Measurements from ENCODE around the gene TLR8.
A peak's percentile ranks its signal among the peaks of the same experiment; 100 is the strongest.

TLR8 gene

GRCh38 chrX:12946406-12946805 is 40.0 kb downstream of the TLR8 start:
- Histone ChIP-seq H3K23ac (ENCODE audit: low read length) (no peak overlapping the region), H2AFZ (ENCODE audit: insufficient read depth, low read length, poor library complexity) (no peak overlapping the region), H2BK120ac (ENCODE audit: insufficient read depth, low read length, poor library complexity) (peak overlapping the region; percentile 68), H3K18ac (ENCODE audit: low read length) (no peak overlapping the region), H3K79me2 (ENCODE audit: control insufficient read depth, insufficient read depth, low read length, poor library complexity) (no peaks in the 10 kb centered on the region), H2BK12ac (ENCODE audit: low read length) (peak overlapping the region; percentile 97), H3K9ac (ENCODE audit: low read length) (no peak overlapping the region), H3K14ac (ENCODE audit: low read length) (peak overlapping the region; percentile 29), H3K27me3 (ENCODE audit: insufficient read depth, low read length) (no peaks in the 10 kb centered on the region), H2BK5ac (ENCODE audit: low read depth, low read length, poor library complexity) (peak overlapping the region; percentile 14), H3K79me1 (ENCODE audit: low read length) (peaks cover 16% of the 10 kb centered on the region), H3K36me3 (ENCODE audit: control insufficient read depth in 1 of 2, insufficient read depth in 2 of 2, low read length in 2 of 2) (no peaks in the 10 kb centered on the region), H3K4me2 (ENCODE audit: low read length) (no peak overlapping the region), H3K4me1 (ENCODE audit: control insufficient read depth in 1 of 2, insufficient read depth in 2 of 2, low read length in 2 of 2) (peaks cover 14 to 33% of the 10 kb centered on the region in 2 experiments), H3K4ac (ENCODE audit: low read depth, low read length) (no peak overlapping the region), H4K8ac (ENCODE audit: low read depth, low read length) (peak overlapping the region; percentile 60), H3K9me3 (ENCODE audit: insufficient read depth, low read depth, low read length) (no peaks in the 10 kb centered on the region), H3K27ac (ENCODE audit: low read depth, low read length) (peak overlapping the region; percentile 95), H2AK5ac (ENCODE audit: low read length) (peak overlapping the region; percentile 86), H4K91ac (ENCODE audit: low read depth, low read length) (peak overlapping the region; percentile 92), H4K12ac (ENCODE audit: low read depth, low read length) (no peak overlapping the region), H3K4me3 (ENCODE audit: low read depth, low read length) (no peak overlapping the region)
- DNase-seq: no peak
- no CpG with 5 or more reads among the region's 4 CpGs for WGBS (ENCODE audit: extremely low coverage, insufficient coverage, insufficient read length)

GRCh38 chrX:12946838-12947544 is 40.6 kb downstream of the TLR8 start:
- H2BK5ac ChIP-seq (ENCODE audit: low read depth, low read length, poor library complexity): peak overlapping the region; percentile 69
- peak overlapping the region; percentile 36 for H2BK12ac ChIP-seq (ENCODE audit: low read length)
- no peak overlapping the region for H3K23ac ChIP-seq (ENCODE audit: low read length)
- no peak overlapping the region for H2AFZ ChIP-seq (ENCODE audit: insufficient read depth, low read length, poor library complexity)
- H3K79me2 ChIP-seq (ENCODE audit: control insufficient read depth, insufficient read depth, low read length, poor library complexity): no peaks in the 10 kb centered on the region
- H3K27ac ChIP-seq (ENCODE audit: low read depth, low read length): peak overlapping the region; percentile 95
- peak overlapping the region; percentile 43 for H2BK120ac ChIP-seq (ENCODE audit: insufficient read depth, low read length, poor library complexity)
- H3K9me3 ChIP-seq (ENCODE audit: insufficient read depth, low read depth, low read length): no peaks in the 10 kb centered on the region
- no peak overlapping the region for H4K12ac ChIP-seq (ENCODE audit: low read depth, low read length)
- H2AK5ac ChIP-seq (ENCODE audit: low read length): no peak overlapping the region
- DNase-seq: peak; percentile 71 to 88
- H3K27me3 ChIP-seq (ENCODE audit: insufficient read depth, low read length): no peaks in the 10 kb centered on the region
- H3K4ac ChIP-seq (ENCODE audit: low read depth, low read length): no peak overlapping the region
- peaks cover 16% of the 10 kb centered on the region for H3K79me1 ChIP-seq (ENCODE audit: low read length)
- H3K36me3 ChIP-seq (ENCODE audit: control insufficient read depth in 1 of 2, insufficient read depth in 2 of 2, low read length in 2 of 2): no peaks in the 10 kb centered on the region
- H3K14ac ChIP-seq (ENCODE audit: low read length): no peak overlapping the region
- no peak overlapping the region for H3K9ac ChIP-seq (ENCODE audit: low read length)
- H4K8ac ChIP-seq (ENCODE audit: low read depth, low read length): no peak overlapping the region
- peak overlapping the region; percentile 48 for H3K4me2 ChIP-seq (ENCODE audit: low read length)
- no CpG with 5 or more reads among the region's 5 CpGs for WGBS (ENCODE audit: extremely low coverage, insufficient coverage, insufficient read length)
- H4K91ac ChIP-seq (ENCODE audit: low read depth, low read length): peak overlapping the region; percentile 37
- H3K4me1 ChIP-seq (ENCODE audit: control insufficient read depth in 1 of 2, insufficient read depth in 2 of 2, low read length in 2 of 2): peaks cover 14 to 33% of the 10 kb centered on the region in 2 experiments
- H3K4me3 ChIP-seq (ENCODE audit: low read depth, low read length): no peak overlapping the region
- H3K18ac ChIP-seq (ENCODE audit: low read length): no peak overlapping the region

GRCh38 chrX:12947545-12948235 is 41.3 kb downstream of the TLR8 start:
- H4K8ac ChIP-seq (ENCODE audit: low read depth, low read length): no peak overlapping the region
- no peaks in the 10 kb centered on the region for H3K79me2 ChIP-seq (ENCODE audit: control insufficient read depth, insufficient read depth, low read length, poor library complexity)
- H3K27ac ChIP-seq (ENCODE audit: low read depth, low read length): peak overlapping the region; percentile 95
- H3K18ac ChIP-seq (ENCODE audit: low read length): no peak overlapping the region
- H2BK120ac ChIP-seq (ENCODE audit: insufficient read depth, low read length, poor library complexity): peak overlapping the region; percentile 17
- WGBS (ENCODE audit: extremely low coverage, insufficient coverage, insufficient read length): no CpG with 5 or more reads among the region's 5 CpGs
- no peak for DNase-seq
- no peaks in the 10 kb centered on the region for H3K36me3 ChIP-seq (ENCODE audit: control insufficient read depth in 1 of 2, insufficient read depth in 2 of 2, low read length in 2 of 2)
- peak overlapping the region; percentile 48 for H3K4me2 ChIP-seq (ENCODE audit: low read length)
- no peaks in the 10 kb centered on the region for H3K27me3 ChIP-seq (ENCODE audit: insufficient read depth, low read length)
- no peak overlapping the region for H3K23ac ChIP-seq (ENCODE audit: low read length)
- peaks cover 14 to 33% of the 10 kb centered on the region in 2 experiments for H3K4me1 ChIP-seq (ENCODE audit: control insufficient read depth in 1 of 2, insufficient read depth in 2 of 2, low read length in 2 of 2)
- peak overlapping the region; percentile 36 for H2BK12ac ChIP-seq (ENCODE audit: low read length)
- peaks cover 16% of the 10 kb centered on the region for H3K79me1 ChIP-seq (ENCODE audit: low read length)
- no peaks in the 10 kb centered on the region for H3K9me3 ChIP-seq (ENCODE audit: insufficient read depth, low read depth, low read length)
- H2BK5ac ChIP-seq (ENCODE audit: low read depth, low read length, poor library complexity): peak overlapping the region; percentile 69
- H4K12ac ChIP-seq (ENCODE audit: low read depth, low read length): no peak overlapping the region
- no peak overlapping the region for H3K9ac ChIP-seq (ENCODE audit: low read length)
- H3K14ac ChIP-seq (ENCODE audit: low read length): no peak overlapping the region
- no peak overlapping the region for H2AK5ac ChIP-seq (ENCODE audit: low read length)
- no peak overlapping the region for H2AFZ ChIP-seq (ENCODE audit: insufficient read depth, low read length, poor library complexity)
- H3K4ac ChIP-seq (ENCODE audit: low read depth, low read length): no peak overlapping the region
- H3K4me3 ChIP-seq (ENCODE audit: low read depth, low read length): no peak overlapping the region
- H4K91ac ChIP-seq (ENCODE audit: low read depth, low read length): peak overlapping the region; percentile 8

- Histone ChIP-seq H3K4me2 (ENCODE audit: low read length) (no peak overlapping the region), H3K79me2 (ENCODE audit: control insufficient read depth, insufficient read depth, low read length, poor library complexity) (no peaks in the 10 kb centered on the region), H4K91ac (ENCODE audit: low read depth, low read length) (no peak overlapping the region), H3K36me3 (ENCODE audit: control insufficient read depth in 1 of 2, insufficient read depth in 2 of 2, low read length in 2 of 2) (no peaks in the 10 kb centered on the region), H3K9ac (ENCODE audit: low read length) (no peak overlapping the region), H3K9me3 (ENCODE audit: insufficient read depth, low read depth, low read length) (no peaks in the 10 kb centered on the region), H4K8ac (ENCODE audit: low read depth, low read length) (no peak overlapping the region), H3K4me3 (ENCODE audit: low read depth, low read length) (no peak overlapping the region), H3K18ac (ENCODE audit: low read length) (no peak overlapping the region), H3K4ac (ENCODE audit: low read depth, low read length) (no peak overlapping the region), H3K27ac (ENCODE audit: low read depth, low read length) (no peak overlapping the region), H3K23ac (ENCODE audit: low read length) (no peak overlapping the region), H2AFZ (ENCODE audit: insufficient read depth, low read length, poor library complexity) (no peak overlapping the region), H2BK120ac (ENCODE audit: insufficient read depth, low read length, poor library complexity) (no peak overlapping the region), H2AK5ac (ENCODE audit: low read length) (no peak overlapping the region), H4K12ac (ENCODE audit: low read depth, low read length) (no peak overlapping the region), H3K14ac (ENCODE audit: low read length) (no peak overlapping the region), H3K27me3 (ENCODE audit: insufficient read depth, low read length) (no peaks in the 10 kb centered on the region), H3K79me1 (ENCODE audit: low read length) (peaks cover 16% of the 10 kb centered on the region), H3K4me1 (ENCODE audit: control insufficient read depth in 1 of 2, insufficient read depth in 2 of 2, low read length in 2 of 2) (peaks cover 14 to 33% of the 10 kb centered on the region in 2 experiments), H2BK12ac (ENCODE audit: low read length) (peak overlapping the region; percentile 15), H2BK5ac (ENCODE audit: low read depth, low read length, poor library complexity) (no peak overlapping the region)
- no peak for DNase-seq
- no CpG with 5 or more reads among the region's 2 CpGs for WGBS (ENCODE audit: extremely low coverage, insufficient coverage, insufficient read length)
Measured at GRCh38 chrX:12948495-12948894, 42.1 kb downstream of the TLR8 start.

Measured in trophoblast cell (in vitro differentiated cells and primary cell).